ENCODE data around the gene DCHS2.

Gene DCHS2

DNA sequence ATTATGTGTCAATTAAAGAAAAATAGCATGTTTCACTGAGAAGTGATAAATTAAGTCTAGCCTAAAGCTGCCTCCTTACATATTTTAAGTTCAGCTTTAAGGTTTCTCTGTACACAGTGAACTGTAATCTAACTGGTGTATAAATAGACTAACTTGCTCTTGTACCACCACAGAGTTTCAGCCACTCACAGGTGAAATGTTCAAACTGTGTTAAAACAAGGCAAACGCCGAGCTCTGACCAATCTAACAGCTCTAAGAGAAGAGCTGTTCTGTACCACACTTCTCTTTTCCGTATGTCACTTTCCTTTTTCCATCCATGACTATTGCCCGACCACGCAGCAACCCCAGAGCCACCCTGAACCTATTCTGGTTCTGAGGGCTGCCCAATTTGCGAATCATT lies 64.5 kb downstream of the DCHS2 start:
- TF ChIP-seq, protein P1, sequence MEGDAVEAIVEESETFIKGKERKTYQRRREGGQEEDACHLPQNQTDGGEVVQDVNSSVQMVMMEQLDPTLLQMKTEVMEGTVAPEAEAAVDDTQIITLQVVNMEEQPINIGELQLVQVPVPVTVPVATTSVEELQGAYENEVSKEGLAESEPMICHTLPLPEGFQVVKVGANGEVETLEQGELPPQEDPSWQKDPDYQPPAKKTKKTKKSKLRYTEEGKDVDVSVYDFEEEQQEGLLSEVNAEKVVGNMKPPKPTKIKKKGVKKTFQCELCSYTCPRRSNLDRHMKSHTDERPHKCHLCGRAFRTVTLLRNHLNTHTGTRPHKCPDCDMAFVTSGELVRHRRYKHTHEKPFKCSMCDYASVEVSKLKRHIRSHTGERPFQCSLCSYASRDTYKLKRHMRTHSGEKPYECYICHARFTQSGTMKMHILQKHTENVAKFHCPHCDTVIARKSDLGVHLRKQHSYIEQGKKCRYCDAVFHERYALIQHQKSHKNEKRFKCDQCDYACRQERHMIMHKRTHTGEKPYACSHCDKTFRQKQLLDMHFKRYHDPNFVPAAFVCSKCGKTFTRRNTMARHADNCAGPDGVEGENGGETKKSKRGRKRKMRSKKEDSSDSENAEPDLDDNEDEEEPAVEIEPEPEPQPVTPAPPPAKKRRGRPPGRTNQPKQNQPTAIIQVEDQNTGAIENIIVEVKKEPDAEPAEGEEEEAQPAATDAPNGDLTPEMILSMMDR (IDR thresholded peaks at IDR 0.05; ENCODE audit: low read depth, low read length): no peak
- DNase-seq (ENCODE audit: low read depth, low spot score): no peak
- in situ Hi-C loops (cut with HindIII; ENCODE audit: low sequenced_read_pairs): no loop called here
- no peak overlapping the region for H3K4me3 ChIP-seq (ENCODE audit: low read depth, low read length)

DNA sequence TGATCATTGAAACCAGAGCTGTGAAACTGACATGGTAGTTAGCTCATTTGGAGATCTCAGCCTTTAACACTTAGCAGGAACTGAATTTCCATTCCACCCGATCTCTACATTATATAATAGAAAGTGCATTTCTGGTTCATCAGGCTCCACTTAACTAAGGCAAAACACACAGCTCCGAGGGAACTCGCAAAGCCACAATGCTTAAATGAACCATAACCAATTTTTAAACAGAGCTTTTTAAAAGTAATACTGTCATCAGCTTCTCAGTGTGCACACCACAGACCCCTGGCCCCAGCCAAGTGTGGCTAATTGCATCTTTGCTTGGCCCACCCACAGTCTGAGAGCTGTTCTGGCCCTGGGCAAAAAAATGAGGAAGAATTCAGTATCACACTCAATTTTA lies 66.1 kb downstream of the DCHS2 start:
- no peak for DNase-seq (ENCODE audit: low read depth, low spot score)
- TF ChIP-seq, protein P1 (IDR thresholded peaks at IDR 0.05; ENCODE audit: low read depth, low read length): no peak
- no peak overlapping the region for H3K4me3 ChIP-seq (ENCODE audit: low read depth, low read length)
- in situ Hi-C loops (cut with HindIII; ENCODE audit: low sequenced_read_pairs): no loop called here

DNA sequence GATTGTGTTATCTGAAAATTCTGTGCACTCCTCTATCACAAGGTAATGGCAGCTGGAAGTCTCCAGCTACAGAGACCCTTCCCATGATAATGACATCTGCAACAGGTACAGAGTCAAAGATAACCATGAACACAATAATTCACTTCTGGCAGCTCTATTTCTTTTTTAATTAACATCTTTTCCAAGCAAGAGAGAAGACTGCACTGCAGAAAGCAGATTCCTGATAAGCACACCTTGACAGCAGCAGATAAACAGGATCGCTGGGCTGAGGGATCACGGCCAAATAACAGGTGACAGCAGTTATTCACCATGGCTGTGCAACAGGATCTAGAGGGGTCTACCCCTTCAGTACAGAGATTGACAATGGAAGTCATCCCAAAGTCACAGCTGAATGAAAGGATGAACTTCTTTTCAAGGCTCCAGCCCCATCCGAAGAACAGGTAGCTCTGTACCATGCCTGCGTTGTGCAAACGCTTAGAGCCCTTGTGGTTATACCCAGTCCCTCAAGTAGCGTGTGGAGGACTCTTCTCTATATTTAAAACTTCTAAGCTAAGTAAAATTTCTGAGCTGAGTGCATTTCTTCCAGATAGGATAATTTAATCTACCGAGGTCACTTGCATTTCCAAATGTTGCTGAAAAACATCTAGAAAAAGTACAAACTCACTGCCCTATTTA lies 66.7 kb downstream of the DCHS2 start:
- in situ Hi-C loops (cut with HindIII; ENCODE audit: low sequenced_read_pairs): no loop called here
- H3K4me3 ChIP-seq (ENCODE audit: low read depth, low read length): no peak overlapping the region
- TF ChIP-seq, protein P1 (IDR thresholded peaks at IDR 0.05; ENCODE audit: low read depth, low read length): no peak
- DNase-seq (ENCODE audit: low read depth, low spot score): no peak

DNA sequence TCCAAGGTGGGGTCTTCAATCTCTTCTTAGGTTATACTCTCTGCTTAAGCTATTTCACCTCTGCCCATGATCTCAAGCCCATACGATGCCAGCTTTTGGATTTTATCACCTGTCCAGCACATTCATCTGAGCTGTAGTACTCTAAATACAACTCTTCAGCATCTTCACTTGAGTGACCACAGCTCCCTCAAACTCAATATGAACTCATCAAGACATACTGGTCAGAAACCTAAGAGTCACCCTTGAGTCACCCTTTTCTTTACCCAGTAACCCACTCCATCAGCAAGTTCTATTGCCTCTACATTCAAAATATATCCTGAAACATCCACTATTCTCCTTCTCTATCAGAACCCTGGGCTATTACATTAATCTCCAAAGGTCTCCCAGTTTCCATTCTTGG lies 69.4 kb downstream of the DCHS2 start:
- DNase-seq (ENCODE audit: low read depth, low spot score): no peak
- in situ Hi-C loops (cut with HindIII; ENCODE audit: low sequenced_read_pairs): no loop called here
- TF ChIP-seq, protein P1 (IDR thresholded peaks at IDR 0.05; ENCODE audit: low read depth, low read length): no peak
- no peak overlapping the region for H3K4me3 ChIP-seq (ENCODE audit: low read depth, low read length)

DNA sequence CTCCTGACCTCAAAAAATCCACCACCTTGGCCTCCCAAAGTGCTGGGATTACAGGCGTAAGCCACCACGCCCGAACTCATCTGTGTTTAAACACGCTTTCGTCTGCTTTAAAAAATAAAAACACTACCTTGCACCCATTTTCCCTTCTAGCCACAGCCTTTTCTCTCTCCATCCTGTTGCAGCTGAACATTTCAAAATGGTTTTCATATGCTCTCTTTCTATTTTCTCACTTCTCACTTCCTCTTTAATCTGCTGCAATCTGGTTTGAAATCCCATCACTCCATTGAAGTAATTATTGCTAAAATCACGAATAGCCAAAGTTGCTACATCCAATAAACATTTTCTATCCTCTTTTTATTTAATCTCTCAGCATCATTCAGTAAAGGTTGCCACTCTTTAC lies 70.0 kb downstream of the DCHS2 start:
- DNase-seq (ENCODE audit: low read depth, low spot score): no peak
- in situ Hi-C loops (cut with HindIII; ENCODE audit: low sequenced_read_pairs): no loop called here
- TF ChIP-seq, protein P1 (IDR thresholded peaks at IDR 0.05; ENCODE audit: low read depth, low read length): no peak
- H3K4me3 ChIP-seq (ENCODE audit: low read depth, low read length): no peak overlapping the region

DNA sequence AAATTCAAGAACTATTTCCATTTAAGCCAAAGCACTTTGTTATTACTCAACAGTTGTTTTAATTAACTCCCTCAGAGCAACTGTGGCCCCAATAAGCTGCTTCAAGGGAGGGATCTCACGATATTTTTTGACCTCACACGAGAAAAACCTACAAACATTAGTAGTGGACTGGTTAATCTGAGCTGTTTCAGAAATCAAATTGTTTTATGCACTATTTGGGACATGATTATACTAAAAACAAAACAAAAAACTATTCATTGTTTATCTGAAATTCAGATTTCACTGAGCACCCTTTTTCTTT lies 74.3 kb downstream of the DCHS2 start:
- no peak for DNase-seq (ENCODE audit: low read depth, low spot score)
- no peak overlapping the region for H3K4me3 ChIP-seq (ENCODE audit: low read depth, low read length)
- in situ Hi-C loops (cut with HindIII; ENCODE audit: low sequenced_read_pairs): no loop called here
- TF ChIP-seq, protein P1 (IDR thresholded peaks at IDR 0.05; ENCODE audit: low read depth, low read length): no peak

DNA sequence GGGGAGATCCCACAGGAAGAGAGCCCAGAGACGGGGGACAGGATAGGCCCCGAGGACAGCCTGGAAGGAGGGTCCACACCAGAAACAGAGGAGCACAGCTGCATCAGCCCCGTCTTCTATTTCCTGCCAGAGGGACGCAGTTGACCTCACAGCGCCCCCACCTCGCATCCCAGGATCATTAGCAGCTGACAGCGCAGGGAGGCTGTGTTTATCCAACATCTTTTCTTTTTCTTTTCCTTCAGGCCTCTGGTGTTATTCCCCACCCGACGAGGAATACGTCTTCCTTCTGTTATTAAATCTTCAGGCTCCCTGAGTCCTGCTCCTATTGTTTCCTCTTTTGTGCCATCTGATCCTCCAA lies 75.4 kb downstream of the DCHS2 start:
- peak overlapping the region; percentile 46 for H3K4me3 ChIP-seq (ENCODE audit: low read depth, low read length)
- no peak for DNase-seq (ENCODE audit: low read depth, low spot score)
- in situ Hi-C loops (cut with HindIII; ENCODE audit: low sequenced_read_pairs): no loop called here
- TF ChIP-seq, protein P1 (IDR thresholded peaks at IDR 0.05; ENCODE audit: low read depth, low read length): no peak

Measured in astrocyte of the spinal cord (primary cell).